Measurements from ENCODE around the gene PARP9. TPM values are rescaled to one million over a fixed set of nuclear protein-coding genes. Genes with fewer than 3 reads are reported as not detected.

Gene PARP9
- total RNA-seq, 4 donors from 2014 or later = 24.2 to 35.8 (median 29.1) TPM

- H3K36me3 ChIP-seq = peaks cover 0 to 52% (median 12%) of the 10 kb centered on the region in 4 donors
- 90 to 92% methylated on average over 5 of the region's 5 CpGs for WGBS, 2 donors (ENCODE audit: low coverage in 1 of 2)
- H3K4me3 ChIP-seq = no peak overlapping the region
- TF ChIP-seq POLR2AphosphoS5 (IDR thresholded peaks at IDR 0.05) (no peak), CTCF (IDR thresholded peaks at IDR 0.05) (no peak), POLR2A (IDR thresholded peaks at IDR 0.05) (no peak), EP300 (IDR thresholded peaks at IDR 0.05; ENCODE audit: low read depth) (no peak)
- H3K27me3 ChIP-seq = no peaks in the 10 kb centered on the region
- H3K27ac ChIP-seq = no peak overlapping the region
- no peak for DNase-seq
- in situ Hi-C loops (cut with MboI; ENCODE audit: low pct_ligation_motif_present in 1 of 4, low pct_unique_long_range_greater_than_20kb in 1 of 4, low sequenced_read_pairs in 3 of 4) = no loop called here
- intact Hi-C loops (cut with DNase I; ENCODE audit: low total_unique reads) = no loop called here
- no peaks in the 10 kb centered on the region for H3K9me3 ChIP-seq
- no peaks in the 10 kb centered on the region for H3K4me1 ChIP-seq
Observed at GRCh38 chr3:122546151-122546550, 17.9 kb downstream of the PARP9 start.

- 80 to 85% methylated on average over 7 of the region's 7 CpGs for WGBS, 2 donors (ENCODE audit: low coverage in 1 of 2)
- Histone ChIP-seq H3K36me3 (peaks cover 0 to 45% (median 13%) of the 10 kb centered on the region in 4 donors), H3K4me1 (no peaks in the 10 kb centered on the region), H3K4me3 (no peak overlapping the region), H3K9me3 (no peaks in the 10 kb centered on the region), H3K27me3 (no peaks in the 10 kb centered on the region), H3K27ac (no peak overlapping the region)
- in situ Hi-C loops (cut with MboI; ENCODE audit: low pct_ligation_motif_present in 1 of 4, low pct_unique_long_range_greater_than_20kb in 1 of 4, low sequenced_read_pairs in 3 of 4) = no loop called here
- TF ChIP-seq POLR2AphosphoS5 (IDR thresholded peaks at IDR 0.05) (no peak), EP300 (IDR thresholded peaks at IDR 0.05; ENCODE audit: low read depth) (no peak), POLR2A (IDR thresholded peaks at IDR 0.05) (no peak), CTCF (IDR thresholded peaks at IDR 0.05) (no peak)
- DNase-seq = no peak
- intact Hi-C loops (cut with DNase I; ENCODE audit: low total_unique reads) = no loop called here
Observed at GRCh38 chr3:122538956-122539490, 25.1 kb downstream of the PARP9 start.

GRCh38 chr3:122536632-122537001 lies 27.5 kb downstream of the PARP9 start:
- DNase-seq = no peak
- no peak overlapping the region for H3K27ac ChIP-seq
- no peaks in the 10 kb centered on the region for H3K4me1 ChIP-seq
- H3K9me3 ChIP-seq = no peaks in the 10 kb centered on the region
- in situ Hi-C loops (cut with MboI; ENCODE audit: low pct_ligation_motif_present in 1 of 4, low pct_unique_long_range_greater_than_20kb in 1 of 4, low sequenced_read_pairs in 3 of 4) = no loop called here
- H3K27me3 ChIP-seq = no peaks in the 10 kb centered on the region
- intact Hi-C loops (cut with DNase I; ENCODE audit: low total_unique reads) = no loop called here
- TF ChIP-seq EP300 (IDR thresholded peaks at IDR 0.05; ENCODE audit: low read depth) (no peak), POLR2AphosphoS5 (IDR thresholded peaks at IDR 0.05) (no peak), POLR2A (IDR thresholded peaks at IDR 0.05) (no peak), CTCF (IDR thresholded peaks at IDR 0.05) (no peak)
- H3K4me3 ChIP-seq = no peak overlapping the region
- peaks cover 0 to 58% (median 18%) of the 10 kb centered on the region in 4 donors for H3K36me3 ChIP-seq
- 71% methylated on average over 3 of the region's 3 CpGs; no CpG with 5 or more reads in 1 of the 2 donors for whole genome bisulfite sequencing, 2 donors (ENCODE audit: low coverage in 1 of 2)

- Histone ChIP-seq H3K9me3 (no peaks in the 10 kb centered on the region), H3K27ac (no peak overlapping the region), H3K27me3 (no peaks in the 10 kb centered on the region), H3K36me3 (peaks cover 0 to 60% (median 18%) of the 10 kb centered on the region in 4 donors), H3K4me1 (no peaks in the 10 kb centered on the region), H3K4me3 (no peak overlapping the region)
- TF ChIP-seq CTCF (IDR thresholded peaks at IDR 0.05) = no peak
- no peak for TF ChIP-seq POLR2A (IDR thresholded peaks at IDR 0.05)
- no peak for TF ChIP-seq POLR2AphosphoS5 (IDR thresholded peaks at IDR 0.05)
- TF ChIP-seq EP300 (IDR thresholded peaks at IDR 0.05; ENCODE audit: low read depth) = no peak
- intact Hi-C loops (cut with DNase I; ENCODE audit: low total_unique reads) = no loop called here
- DNase-seq = no peak
- 89% methylated on average over 4 to 6 of the region's 6 CpGs for WGBS, 2 donors (ENCODE audit: low coverage in 1 of 2)
- in situ Hi-C loops (cut with MboI; ENCODE audit: low pct_ligation_motif_present in 1 of 4, low pct_unique_long_range_greater_than_20kb in 1 of 4, low sequenced_read_pairs in 3 of 4) = no loop called here
Observed at GRCh38 chr3:122535964-122536631, 28.0 kb downstream of the PARP9 start.
